Fibroblast of lung (primary cell): Measurements from ENCODE around the gene TFAP2E.

Source experiments
- EZH2 ChIP-seq: IDR thresholded peaks from 2 replicates; pipeline ENCODE4 v1.5.1; 2012; ENCODE audit warnings: low read length, control low read depth, mild to moderate bottlenecking; ENCODE audit errors: missing control alignments
- TF ChIP-seq, protein P1 (sequence below), 2 donors: IDR thresholded peaks in 1 of 2; conservative IDR thresholded peaks in 1 of 2; 1 replicate in 1 of 2; 2 replicates in 1 of 2; pipeline ENCODE4 v1.5.1; 2011 to 2012; ENCODE audit warnings: low read length in 2 of 2, control low read depth in 1 of 2, inconsistent platforms in 1 of 2, low read depth in 1 of 2, mild to moderate bottlenecking in 1 of 2

DNA sequence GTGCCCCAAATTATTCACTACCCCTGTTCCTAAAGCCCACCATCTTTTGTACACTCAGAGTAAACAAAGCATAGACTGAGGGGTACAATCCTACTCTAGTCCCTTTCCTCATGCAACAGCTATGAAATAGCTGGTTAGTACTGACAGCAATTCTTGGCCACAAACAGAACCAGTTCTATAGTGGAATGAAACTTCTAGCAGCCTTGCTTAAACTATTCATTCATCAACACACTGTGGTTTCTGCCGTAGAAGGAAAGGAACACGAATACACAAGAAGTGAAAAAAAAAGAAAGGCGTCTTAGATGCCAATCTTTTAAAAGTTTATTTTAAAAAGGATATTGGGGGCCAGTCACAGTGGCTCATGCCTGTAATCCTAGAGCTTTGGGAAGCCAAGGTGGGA is 58.3 kb downstream of the TFAP2E start:
- TF ChIP-seq, protein P1, sequence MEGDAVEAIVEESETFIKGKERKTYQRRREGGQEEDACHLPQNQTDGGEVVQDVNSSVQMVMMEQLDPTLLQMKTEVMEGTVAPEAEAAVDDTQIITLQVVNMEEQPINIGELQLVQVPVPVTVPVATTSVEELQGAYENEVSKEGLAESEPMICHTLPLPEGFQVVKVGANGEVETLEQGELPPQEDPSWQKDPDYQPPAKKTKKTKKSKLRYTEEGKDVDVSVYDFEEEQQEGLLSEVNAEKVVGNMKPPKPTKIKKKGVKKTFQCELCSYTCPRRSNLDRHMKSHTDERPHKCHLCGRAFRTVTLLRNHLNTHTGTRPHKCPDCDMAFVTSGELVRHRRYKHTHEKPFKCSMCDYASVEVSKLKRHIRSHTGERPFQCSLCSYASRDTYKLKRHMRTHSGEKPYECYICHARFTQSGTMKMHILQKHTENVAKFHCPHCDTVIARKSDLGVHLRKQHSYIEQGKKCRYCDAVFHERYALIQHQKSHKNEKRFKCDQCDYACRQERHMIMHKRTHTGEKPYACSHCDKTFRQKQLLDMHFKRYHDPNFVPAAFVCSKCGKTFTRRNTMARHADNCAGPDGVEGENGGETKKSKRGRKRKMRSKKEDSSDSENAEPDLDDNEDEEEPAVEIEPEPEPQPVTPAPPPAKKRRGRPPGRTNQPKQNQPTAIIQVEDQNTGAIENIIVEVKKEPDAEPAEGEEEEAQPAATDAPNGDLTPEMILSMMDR (conservative IDR thresholded peaks at IDR 0.05 in 1 of 2, IDR thresholded peaks at IDR 0.05 in 1 of 2; ENCODE audit: low read depth in 1 of 2, low read length in 2 of 2), result no peak
- TF ChIP-seq EZH2, result no peak
